Measurements from ENCODE around the gene SERPINA5.

GRCh38 chr14:94584591-94585280 lies 3.5 kb downstream of the SERPINA5 start:
- TF ChIP-seq ARNTL (CRISPR knock-in tag; IDR thresholded peaks at IDR 0.05; ENCODE audit: borderline replicate concordance, low read depth) (no peak), ZFP30 (CRISPR knock-in tag; IDR thresholded peaks at IDR 0.05) (no peak), ZC3H10 (CRISPR knock-in tag; IDR thresholded peaks at IDR 0.05) (no peak), PATZ1 (CRISPR knock-in tag; IDR thresholded peaks at IDR 0.05; ENCODE audit: borderline replicate concordance) (no peak)
